GM18502 (cell line): ENCODE results near the gene WDR91.
A peak's percentile ranks its signal among the peaks of the same experiment; 100 is the strongest.
"Not testable (repeated sequence)": the region's sequence is repeated elsewhere in the genome, so short reads cannot be mapped to it uniquely, and the experiment has no call there.

ENCODE experiments used
- ATAC-seq: cut with Tn5 transposase; IDR thresholded peaks from one replicate; pipeline ENCODE4 v1.9.1; 2021; ENCODE audit warnings: mild to moderate bottlenecking; ENCODE audit not compliant: unreplicated experiment, poor library complexity

The WDR91 gene

DNA sequence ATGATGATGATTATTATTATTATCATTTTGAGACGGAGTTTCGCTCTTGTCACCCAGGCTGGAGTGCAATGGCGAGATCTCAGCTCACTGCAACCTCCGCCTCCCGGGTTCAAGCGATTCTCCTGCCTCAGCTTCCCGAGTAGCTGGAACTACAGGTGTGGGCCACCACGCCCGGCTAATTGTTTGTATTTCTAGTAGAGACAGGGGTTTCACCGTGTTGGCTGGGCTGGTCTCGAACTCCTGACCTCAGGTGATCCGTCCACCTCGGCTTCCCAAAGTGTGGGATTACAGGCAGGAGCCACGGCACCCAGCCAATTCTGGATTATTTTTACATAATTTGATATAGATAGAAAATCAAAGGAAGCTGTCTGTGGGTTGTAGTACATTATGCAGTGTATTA lies 22.8 kb upstream of the WDR91 start:
- not testable (repeated sequence) for ATAC-seq

GRCh38 chr7:135233570-135233969 lies 22.2 kb upstream of the WDR91 start, which contains the start of gene STRA8:
Gene STRA8, plus strand, starts transcription at chr7:135233838. Its CDS starts 6,687 bp downstream, at chr7:135240525.
- ATAC-seq: no peak

DNA sequence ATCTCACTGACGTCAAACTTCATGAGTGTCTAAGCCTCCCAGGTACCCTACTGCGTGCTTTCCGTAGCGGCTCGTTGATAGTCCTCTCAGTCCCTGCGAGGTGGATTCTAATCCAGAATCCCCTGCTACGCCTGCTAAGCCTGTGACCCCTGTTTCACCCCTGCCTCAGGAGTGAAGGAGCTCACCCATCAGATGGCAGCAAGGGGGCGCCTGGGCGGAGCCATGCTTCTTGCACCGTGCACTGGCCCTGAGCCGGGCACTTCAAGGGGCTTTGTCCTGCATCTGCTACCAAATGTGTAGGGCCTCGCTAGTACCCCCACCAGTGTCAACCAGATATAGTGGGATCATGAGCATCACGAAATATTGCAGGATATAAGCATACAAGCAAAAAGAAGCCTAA lies 21.4 kb upstream of the WDR91 start:
- no peak for ATAC-seq

DNA sequence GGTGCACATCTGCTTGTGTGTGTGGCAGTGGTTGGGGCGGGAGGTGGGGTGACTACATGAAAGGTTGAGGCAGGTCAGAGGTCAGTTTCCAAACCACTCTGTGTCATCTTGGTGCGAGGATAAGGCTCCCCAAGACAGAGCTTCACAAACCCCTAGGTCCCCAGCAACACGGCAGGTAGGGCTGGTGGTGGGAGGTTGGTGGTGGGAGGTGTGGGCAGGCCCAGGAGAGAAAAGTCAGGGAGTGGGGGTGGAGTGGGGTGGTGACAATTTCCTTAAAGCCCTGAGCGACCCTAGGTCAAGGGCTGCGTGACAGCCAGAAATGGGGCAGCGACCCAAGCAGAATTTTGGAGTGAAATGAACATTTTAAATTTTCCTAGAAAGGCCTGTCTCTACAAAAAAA lies 20.8 kb upstream of the WDR91 start:
- no peak for ATAC-seq

- no peak for ATAC-seq
These were observed 20.4 kb upstream of the WDR91 start for GRCh38 chr7:135231686-135232085.

DNA sequence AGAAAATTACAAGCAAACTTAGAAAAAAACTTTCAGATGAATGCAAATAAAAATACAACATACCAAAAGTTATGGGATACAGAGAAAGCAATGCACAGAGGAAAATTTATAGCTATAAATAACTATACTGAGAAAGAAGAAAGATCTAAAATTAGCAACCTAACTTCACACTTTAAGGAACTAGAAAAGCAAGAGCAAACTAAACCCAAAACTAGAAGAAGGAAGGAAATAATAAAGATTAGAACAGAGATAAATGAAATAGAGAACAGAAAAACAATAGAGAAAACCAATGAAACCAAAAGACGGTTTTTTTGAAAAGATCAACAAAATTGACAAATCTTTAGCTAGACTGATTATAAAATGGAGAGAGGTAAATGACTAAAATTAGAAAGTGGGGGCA lies 12.7 kb upstream of the WDR91 start:
- peak; percentile 69 for ATAC-seq

GRCh38 chr7:135217645-135218509 lies 6.6 kb upstream of the WDR91 start:
- ATAC-seq: no peak

- no peak for ATAC-seq
These were observed 4.4 kb upstream of the WDR91 start for GRCh38 chr7:135215698-135216097.

DNA sequence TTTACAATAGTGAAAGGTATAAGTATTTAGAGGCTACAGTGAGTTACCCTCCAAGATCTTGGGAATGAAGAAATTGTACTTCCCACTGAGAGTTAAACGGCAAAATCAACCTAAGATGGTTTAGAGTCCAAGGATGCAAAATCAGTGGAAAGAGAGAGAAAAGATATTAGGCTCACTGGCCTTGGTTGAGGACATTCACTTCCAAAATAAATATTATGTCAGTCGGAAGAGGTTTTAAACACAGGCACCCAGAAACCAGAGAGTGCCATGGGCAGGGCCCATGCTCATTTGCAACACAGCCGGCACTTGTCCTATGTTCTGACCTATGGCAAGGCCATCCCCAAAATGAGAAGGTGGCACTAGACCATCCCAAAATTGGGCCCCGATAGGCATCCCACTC lies 3.9 kb upstream of the WDR91 start:
- no peak for ATAC-seq

DNA sequence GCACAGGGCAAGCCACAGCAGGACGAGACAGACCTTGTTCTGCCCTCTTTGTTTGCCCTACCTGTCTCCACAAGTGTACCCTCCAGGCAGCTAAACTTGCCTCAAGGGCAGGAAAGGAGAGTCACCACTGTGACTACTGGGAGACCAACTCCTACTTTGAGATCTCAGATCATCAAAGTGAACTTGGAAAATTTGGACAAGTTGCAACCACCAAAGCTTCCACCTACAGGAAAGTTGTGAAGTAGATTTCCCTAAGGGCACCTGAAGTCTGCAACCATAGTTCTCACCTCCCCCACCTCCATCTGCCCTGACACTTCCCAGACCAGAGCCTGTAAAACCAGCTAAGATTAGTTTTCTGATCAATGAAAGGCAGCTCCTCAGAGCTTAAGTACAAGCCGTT lies 2.5 kb upstream of the WDR91 start:
- no peak for ATAC-seq

DNA sequence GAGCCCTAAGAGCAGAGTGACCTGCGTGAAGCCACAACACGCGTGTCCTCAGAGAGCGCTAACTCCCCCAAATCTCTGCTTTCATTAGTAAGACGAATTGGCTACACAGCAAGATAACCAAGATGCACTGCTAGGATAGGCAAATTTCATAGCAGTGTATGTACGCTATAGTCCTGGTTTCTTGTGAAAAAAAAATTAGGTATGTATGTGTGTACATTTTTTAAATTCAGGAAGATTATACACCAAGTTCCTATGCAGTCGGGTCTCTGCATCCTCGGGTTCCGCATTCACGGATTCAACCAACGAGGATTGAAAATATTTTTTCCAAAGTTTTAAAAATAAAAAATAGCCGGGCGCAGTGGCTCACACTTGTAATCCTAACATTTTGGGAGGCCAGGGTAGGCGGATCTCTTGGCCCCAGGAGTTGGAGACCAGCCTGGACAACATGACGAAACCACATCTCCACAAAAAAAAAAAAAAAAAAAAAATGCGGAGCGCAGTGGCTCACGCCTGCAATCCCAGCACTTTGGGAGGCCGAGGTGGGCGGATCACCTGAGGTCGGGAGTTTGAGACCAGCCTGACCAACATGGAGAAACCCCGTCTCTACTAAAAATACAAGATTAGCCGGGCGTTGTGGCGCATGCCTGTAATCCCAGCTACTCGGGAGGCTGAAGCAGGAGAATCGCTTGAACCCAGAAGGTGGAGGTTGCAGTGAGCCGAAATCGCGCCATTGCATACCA lies 790 bp upstream of the WDR91 start:
- not testable (repeated sequence) for ATAC-seq

GRCh38 chr7:135210888-135211178 lies 493 bp downstream of the WDR91 start:
- ATAC-seq: no peak

- no peak for ATAC-seq
These were observed 2.0 kb downstream of the WDR91 start for GRCh38 chr7:135209225-135209834.

DNA sequence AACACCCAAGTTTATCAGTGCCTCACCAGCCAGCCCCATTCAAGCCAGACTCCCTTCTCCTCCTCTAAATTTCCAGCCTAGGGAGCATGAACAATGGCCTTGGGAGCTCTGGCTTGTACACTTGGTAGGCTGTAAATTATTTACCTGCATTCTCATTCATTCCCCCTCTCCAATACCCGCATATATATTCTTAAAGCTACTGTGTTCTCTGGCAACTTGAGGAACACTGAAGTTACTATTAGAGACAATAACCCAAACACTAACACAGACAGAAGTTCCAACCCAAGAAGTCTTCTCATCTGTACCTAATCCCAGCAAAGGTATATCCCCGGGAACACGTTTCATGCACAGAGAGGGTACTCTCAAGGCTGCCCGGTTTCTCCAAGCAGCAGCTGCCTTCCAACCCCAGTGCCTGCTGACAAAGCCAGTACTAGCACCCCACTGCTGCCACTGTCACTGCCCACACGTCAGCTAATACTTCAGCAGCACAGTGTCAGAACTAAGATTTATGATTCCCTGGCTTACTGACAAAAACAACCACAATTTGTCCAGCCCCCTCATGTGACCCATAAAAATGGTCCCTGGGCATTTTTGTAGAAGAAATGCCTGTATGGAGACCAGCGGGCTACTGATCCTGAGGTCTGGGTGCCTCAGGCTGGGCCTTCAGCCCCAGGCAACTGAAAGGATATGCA lies 3.1 kb downstream of the WDR91 start:
- ATAC-seq: no peak

- peak; percentile 19 for ATAC-seq
These were observed 3.8 kb downstream of the WDR91 start for GRCh38 chr7:135207406-135208101.

GRCh38 chr7:135206941-135207391 lies 4.4 kb downstream of the WDR91 start:
- peak; percentile 39 for ATAC-seq

DNA sequence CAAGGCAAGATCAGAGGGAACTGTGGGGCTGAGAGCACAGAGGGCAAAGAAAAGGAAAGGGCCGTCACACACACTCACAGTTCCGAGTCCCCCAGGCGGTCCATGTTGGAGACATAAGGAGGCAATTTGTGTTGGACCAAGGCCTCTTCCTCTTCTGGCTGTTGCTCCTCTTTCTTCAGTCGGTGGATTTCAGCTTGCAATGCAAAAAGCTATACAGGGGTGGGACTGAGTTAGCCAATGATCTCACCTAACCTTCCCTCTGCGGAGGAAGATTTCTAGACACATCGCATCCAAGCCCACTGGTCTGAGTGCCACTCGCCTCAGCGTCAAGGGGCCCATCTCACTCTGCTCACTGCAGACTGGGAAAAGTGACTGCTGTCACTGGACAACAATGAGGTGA lies 5.5 kb downstream of the WDR91 start:
- no peak for ATAC-seq

GRCh38 chr7:135204876-135205275 lies 6.5 kb downstream of the WDR91 start:
- no peak for ATAC-seq

DNA sequence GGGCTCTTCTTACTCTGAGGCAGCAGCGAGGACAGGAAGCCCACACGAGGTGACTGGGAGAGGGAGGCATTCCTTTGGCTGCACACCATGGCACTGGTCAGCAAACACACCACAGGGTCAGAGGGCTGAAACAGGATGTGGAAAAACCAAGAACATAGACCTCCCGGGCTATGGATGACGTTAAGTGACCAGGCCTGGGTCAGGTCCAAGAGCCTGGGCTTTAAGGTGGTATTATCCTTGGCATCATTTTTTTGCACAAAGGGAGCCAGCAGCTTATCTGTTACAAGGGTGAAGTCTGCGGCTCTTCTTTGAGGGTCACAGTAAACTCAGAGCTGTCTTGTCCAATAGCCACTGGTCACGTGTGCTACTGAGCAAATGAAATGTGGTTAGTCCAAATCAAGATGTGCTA lies 7.0 kb downstream of the WDR91 start:
- ATAC-seq: no peak

DNA sequence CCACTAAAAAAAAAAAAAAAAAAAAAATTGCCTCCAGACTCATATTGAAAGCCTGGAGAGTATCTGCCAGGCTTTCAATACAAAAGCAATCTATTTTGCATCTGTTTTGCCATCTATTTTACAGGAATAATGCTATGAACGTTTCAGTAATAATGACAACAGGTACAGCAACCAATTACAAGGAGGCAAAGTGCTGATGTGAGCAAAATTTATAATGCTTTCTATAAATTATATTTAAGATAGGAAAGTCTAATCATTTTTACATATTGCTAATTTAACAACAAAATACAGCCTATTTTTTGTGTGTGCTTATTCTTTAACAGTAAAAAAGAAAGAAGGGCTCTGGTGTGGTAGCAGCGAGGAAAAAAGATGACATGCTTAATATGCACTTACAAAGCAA lies 10.0 kb downstream of the WDR91 start:
- no peak for ATAC-seq
